Stimulated activated CD4-positive, alpha-beta T cell treated with anti-CD3 and anti-CD28 coated beads, TNF-alpha, amount 100 ng/mL, for 48 hours (primary cell): ENCODE data around the gene THAP5.
A peak's percentile ranks its signal among the peaks of the same experiment; 100 is the strongest.
"Not testable (repeated sequence)": the region's sequence is repeated elsewhere in the genome, so short reads cannot be mapped to it uniquely, and the experiment has no call there.

Source experiments
- DNase-seq, 3 donors: peaks; one replicate each; pipeline ENCODE4 v3.0.0-alpha.2; 2020; ENCODE audit warnings: low read depth in 3 of 3

THAP5 gene

GRCh38 chr7:108584211-108584610 lies 14.7 kb upstream of the THAP5 start:
- DNase-seq = no peak

DNA sequence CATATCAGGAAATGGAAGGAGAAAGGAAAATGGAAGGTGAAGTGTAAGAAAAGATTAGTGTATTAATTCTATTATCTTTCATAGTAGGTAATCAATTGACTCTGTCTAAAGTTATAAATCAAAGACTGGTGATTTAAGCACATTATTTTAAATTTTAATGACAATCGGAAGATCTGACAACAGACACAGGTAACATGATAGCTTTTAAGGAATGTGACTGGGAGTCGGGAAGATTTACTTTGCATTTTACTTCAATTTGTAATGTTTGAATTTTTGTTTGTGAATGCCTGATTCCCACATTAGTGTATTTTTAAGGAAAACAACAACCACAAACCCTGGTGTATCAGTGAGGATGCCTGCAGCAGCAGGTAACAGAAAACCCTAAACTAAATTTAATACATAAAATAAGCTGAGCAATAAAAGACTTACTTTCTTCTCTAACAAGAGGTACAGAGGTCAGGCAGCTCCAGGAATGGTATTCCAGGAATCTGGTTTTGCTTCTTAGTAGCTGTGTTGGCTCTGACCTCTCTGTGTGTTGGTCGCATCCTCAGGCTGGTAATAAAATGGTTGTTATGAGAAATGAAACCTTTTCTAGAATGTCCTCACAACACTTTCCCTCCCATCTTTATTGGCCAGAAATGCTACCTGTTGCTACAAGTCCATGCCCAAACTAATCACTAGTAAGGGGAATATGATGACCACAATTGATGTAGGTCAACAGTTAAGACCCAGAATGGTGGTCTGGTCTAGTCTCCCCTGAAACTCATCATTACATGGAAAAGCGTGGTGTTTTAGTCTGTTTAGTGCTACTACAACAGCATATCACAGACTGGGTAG lies 12.4 kb upstream of the THAP5 start:
- DNase-seq = no peak

DNA sequence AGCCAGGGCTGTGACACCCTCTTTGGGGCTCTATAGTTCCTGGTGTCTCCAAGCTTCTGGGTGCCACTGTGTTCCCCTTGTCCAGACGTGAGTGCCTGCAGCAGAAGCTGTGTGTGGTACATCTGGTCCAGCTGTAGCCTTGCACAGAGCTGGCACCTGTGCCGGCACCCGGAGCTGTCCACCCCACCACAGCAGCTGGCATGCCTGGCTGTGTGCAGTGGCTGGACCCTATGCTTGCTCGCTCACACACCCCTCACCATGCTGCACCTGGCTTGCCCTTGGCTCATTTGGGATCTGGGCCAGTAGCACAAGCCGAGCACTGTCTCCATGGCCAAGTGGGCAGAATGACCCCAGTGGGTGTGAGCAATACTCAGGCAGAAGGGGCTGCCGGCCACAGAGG lies 10.8 kb upstream of the THAP5 start:
- DNase-seq = no peak

GRCh38 chr7:108578937-108579336 lies 9.4 kb upstream of the THAP5 start:
- no peak for DNase-seq

DNA sequence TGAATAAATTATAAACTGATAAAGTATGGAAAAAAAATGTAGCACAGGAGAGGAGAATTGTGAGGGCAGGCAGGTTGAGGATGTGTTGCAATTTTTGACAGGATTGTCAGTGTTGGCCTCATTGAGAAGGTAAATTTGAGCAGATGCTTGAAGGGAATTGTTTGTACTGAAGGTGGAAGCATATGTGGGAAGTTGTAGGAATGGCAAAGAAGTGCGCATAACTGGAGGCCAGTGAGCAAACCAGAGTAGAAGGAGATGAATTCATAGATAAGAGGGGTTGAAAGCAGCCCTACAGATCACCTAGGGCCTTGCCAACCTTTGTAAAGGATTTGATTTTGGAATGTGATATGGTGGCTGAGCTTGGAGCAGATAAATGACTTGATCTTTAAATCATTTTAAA lies 6.6 kb upstream of the THAP5 start:
- no peak for DNase-seq

DNA sequence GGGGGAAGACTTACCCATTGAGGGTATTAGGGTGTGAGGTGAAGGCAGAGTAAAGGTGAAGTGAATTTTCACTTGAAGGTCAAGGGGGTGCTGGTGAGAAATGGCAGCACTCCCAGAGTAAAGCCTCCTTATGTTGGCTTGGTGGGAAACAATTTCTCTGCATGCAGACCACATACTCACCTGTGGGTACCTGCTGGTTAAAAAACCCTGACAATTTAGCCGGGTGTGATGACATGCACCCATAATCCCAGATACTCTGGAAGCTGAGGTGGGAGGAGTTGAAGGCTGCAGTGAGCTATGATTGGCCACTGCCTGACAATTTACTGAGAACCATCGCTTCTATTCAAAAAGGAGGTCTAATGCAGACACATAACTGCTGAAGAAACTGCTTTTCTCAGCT lies 5.7 kb upstream of the THAP5 start:
- no peak for DNase-seq

DNA sequence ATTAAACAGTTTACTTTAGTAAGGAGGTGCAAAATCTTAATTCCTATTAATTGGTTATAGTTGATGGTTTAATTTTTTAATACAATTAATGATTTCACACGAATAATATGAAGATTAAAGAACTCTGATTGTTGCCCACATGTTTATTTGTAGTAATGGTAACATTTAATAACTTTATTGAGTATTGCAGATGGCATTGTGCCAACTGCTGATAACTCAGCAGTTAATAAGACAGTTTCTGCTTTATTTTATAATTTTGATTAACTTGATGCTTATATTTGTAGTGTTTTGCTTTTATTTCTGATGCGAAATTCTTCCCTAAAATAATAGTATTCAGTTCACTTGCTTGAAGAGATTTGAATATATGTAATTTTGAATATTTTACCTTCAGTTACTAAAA lies 3.0 kb upstream of the THAP5 start:
- no peak for DNase-seq

DNA sequence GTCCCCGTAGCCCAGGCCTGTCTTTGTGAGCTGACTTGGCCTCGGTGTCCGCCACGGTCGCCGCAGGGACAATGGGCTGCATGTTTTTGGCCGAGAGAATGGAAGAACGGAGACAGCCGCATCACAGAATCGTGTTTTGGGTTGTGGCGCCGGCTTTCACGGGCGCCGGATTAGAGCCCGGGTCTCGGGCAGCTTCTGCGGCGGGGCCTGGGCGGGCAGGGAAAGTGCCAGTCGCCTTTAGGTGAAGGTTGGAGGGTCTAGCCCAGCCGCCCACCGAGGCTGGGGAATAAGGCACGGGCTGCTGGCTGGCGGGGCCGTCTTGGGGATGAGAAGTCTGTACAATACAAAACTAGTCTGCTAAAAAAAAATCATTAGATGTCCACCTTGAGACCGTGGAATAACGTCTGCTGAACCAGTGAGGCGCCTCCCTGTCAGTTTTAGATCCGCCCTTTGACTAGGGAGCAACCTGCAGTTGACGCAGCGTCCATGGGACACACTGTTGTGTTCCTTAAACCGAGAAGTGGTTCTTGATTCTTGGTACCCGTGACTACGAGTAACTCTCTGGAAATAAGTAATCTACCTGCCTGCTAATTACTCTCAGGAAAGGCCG lies 745 bp upstream of the THAP5 start:
- DNase-seq = peak; percentile 10 to 30 (median 19)

DNA sequence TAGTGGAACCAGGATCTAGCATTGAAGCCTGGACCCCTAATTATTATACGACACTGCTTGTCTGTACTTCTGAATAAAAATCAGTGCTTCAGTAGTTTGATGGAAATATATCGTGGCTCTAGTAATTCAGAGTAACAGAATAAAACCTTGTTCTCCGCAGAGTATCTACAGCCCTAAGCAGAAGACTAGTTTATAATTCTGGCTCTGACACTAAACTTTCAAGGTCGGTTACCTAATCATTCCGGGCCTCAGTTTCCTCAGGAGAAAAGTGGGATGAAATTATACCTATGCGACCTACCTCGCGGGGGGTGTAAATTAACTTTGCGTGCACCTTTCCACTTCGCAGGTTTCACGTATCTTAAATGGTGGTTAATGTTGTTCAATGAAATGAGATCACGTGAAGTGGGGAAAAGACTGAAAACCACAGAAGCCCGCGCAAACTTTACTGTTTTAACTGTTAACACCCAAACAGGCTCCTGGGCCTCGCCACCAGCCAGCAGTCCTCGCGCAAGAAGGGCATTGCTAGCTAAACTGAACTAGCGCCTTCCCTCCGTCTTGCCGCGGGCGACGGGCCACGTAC lies 615 bp downstream of the THAP5 start:
- DNase-seq = peak in 1 of 3 donors; percentile 33

- DNase-seq = no peak
These were observed 3.5 kb downstream of the THAP5 start for GRCh38 chr7:108565987-108566386.

DNA sequence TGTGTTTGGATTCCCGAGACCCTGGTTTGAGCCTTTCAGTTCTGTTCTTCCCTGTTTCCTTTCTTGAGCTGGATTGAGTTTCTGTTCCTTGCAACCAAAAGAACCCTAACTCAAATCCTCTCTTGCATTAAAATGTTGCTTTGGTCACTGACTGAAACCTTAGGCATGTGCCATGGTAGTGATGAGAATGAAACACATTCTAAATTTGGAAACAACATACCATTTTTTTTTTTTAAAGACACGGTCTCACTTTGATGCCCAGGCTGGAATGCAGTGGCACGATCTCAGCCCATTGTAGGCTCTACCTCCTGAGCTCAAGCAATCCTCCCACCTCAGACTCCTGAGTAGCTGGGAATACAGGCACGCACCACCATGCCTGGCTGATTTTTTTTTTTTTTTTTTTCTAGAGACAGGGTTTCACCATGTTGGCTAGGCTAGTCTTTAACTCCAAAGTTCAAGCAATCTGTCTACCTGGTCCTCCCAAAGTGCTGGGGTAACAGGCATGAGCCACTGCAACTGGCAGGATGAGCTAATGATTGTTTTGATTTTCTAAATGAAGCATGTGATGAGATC lies 8.4 kb downstream of the THAP5 start:
- no peak for DNase-seq

DNA sequence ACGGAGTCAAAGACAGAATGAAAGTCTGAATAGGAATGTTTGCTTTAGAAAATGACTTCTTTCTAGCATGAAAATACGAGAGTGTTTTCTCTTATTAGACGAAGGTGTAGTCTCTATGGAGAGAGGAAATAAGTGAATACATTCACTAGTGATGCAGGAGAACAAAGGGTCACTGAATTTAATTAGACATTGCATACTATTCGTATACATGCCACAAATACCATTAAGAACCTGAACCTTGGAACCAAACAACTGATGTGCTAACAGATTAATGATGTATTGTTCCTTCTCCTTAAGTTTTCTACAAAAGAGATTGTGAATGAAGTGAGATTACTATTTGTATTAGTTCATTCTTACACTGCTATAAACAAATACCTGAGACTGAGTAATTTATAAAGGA lies 10.3 kb downstream of the THAP5 start:
- DNase-seq = no peak

- DNase-seq = no peak
These were observed 11.9 kb downstream of the THAP5 start for GRCh38 chr7:108557617-108558016.

GRCh38 chr7:108557191-108557590 lies 12.3 kb downstream of the THAP5 start:
- DNase-seq = no peak

- not testable (repeated sequence) for DNase-seq
These were observed 12.8 kb downstream of the THAP5 start for GRCh38 chr7:108556665-108557064.

- not testable (repeated sequence) for DNase-seq
These were observed 21.2 kb downstream of the THAP5 start for GRCh38 chr7:108548141-108548896.

DNA sequence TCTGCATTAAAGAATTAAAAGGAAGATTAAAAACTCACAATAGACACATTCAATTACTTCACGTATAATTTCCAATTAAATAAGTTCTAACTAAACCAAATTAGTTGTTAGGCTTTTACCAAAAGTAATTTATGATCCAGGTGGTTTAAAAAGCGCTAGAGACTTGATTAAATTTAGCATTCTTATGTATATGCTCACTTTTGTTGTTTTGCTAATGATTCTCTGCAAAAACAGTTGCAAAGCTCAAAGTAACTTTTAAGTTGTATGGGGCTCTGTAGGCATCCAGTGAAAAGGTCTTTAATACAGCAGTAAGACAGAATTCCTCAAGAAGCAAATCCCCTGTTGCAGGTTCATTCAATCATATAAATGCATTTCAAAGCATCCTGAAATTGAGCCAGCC lies 28.0 kb downstream of the THAP5 start:
- DNase-seq = no peak

- not testable (repeated sequence) for DNase-seq
These were observed 30.8 kb downstream of the THAP5 start for GRCh38 chr7:108538685-108539084.

DNA sequence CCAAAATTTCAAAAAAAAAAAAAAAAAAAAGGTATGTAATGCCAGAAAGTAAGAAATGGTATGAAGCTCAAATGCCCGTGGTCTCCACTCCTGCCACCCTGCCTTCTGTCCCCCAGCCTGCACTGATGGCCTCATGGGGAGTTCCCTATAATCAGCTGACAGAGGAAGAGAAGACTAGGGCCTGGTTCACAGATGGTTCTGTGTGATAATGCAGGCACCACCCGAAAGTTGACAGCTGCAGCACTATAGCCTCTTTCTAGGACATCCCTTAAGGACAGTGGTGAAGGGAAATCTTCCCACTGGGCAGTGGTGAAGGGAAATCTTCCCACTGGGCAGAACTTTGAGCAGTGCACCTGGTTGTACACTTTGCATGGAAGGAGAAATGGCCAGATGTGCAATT lies 31.3 kb downstream of the THAP5 start:
- not testable (repeated sequence) for DNase-seq

- no peak for DNase-seq
These were observed 32.3 kb downstream of the THAP5 start for GRCh38 chr7:108537229-108537628.

- DNase-seq = no peak
These were observed 33.8 kb downstream of the THAP5 start for GRCh38 chr7:108535744-108536143.

- DNase-seq = no peak
These were observed 34.2 kb downstream of the THAP5 start for GRCh38 chr7:108535257-108535656.
